Measurements from ENCODE around the gene IFNE. TPM values are rescaled to one million over a fixed set of nuclear protein-coding genes. Genes with fewer than 3 reads are reported as not detected.

IFNE gene
- total RNA-seq, 2 donors from 2014 or later, result not detected

GRCh38 chr9:21491756-21492155 lies 9.6 kb upstream of the IFNE start:
- no peak overlapping the region for H3K4me3 ChIP-seq
- H3K4me1 ChIP-seq (ENCODE audit: control insufficient read depth in 1 of 2, low read depth in 2 of 2), result no peaks in the 10 kb centered on the region
- H3K27ac ChIP-seq, result no peak overlapping the region
- DNase-seq (ENCODE audit: low spot score) (no peak), ATAC-seq (ENCODE audit: insufficient number of reproducible peaks, low FRiP score, low read depth) (no peak)
- TF ChIP-seq, protein P1, sequence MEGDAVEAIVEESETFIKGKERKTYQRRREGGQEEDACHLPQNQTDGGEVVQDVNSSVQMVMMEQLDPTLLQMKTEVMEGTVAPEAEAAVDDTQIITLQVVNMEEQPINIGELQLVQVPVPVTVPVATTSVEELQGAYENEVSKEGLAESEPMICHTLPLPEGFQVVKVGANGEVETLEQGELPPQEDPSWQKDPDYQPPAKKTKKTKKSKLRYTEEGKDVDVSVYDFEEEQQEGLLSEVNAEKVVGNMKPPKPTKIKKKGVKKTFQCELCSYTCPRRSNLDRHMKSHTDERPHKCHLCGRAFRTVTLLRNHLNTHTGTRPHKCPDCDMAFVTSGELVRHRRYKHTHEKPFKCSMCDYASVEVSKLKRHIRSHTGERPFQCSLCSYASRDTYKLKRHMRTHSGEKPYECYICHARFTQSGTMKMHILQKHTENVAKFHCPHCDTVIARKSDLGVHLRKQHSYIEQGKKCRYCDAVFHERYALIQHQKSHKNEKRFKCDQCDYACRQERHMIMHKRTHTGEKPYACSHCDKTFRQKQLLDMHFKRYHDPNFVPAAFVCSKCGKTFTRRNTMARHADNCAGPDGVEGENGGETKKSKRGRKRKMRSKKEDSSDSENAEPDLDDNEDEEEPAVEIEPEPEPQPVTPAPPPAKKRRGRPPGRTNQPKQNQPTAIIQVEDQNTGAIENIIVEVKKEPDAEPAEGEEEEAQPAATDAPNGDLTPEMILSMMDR (IDR thresholded peaks at IDR 0.05), result no peak
- no peaks in the 10 kb centered on the region for H3K27me3 ChIP-seq (replicated peaks; ENCODE audit: insufficient read depth)
- no peaks in the 10 kb centered on the region for H3K9me3 ChIP-seq
- H3K36me3 ChIP-seq, result no peaks in the 10 kb centered on the region

- TF ChIP-seq, protein P1 (IDR thresholded peaks at IDR 0.05), result no peak
- no peaks in the 10 kb centered on the region for H3K4me1 ChIP-seq (ENCODE audit: control insufficient read depth in 1 of 2, low read depth in 2 of 2)
- DNase-seq (ENCODE audit: low spot score) (no peak), ATAC-seq (ENCODE audit: insufficient number of reproducible peaks, low FRiP score, low read depth) (no peak)
- H3K9me3 ChIP-seq, result peaks cover 3% of the 10 kb centered on the region
- H3K36me3 ChIP-seq, result no peaks in the 10 kb centered on the region
- H3K27me3 ChIP-seq (replicated peaks; ENCODE audit: insufficient read depth), result no peaks in the 10 kb centered on the region
- peak overlapping the region; percentile 14 for H3K4me3 ChIP-seq
- no peak overlapping the region for H3K27ac ChIP-seq
Measured at GRCh38 chr9:21481470-21482056, 550 bp downstream of the IFNE start.

DNA sequence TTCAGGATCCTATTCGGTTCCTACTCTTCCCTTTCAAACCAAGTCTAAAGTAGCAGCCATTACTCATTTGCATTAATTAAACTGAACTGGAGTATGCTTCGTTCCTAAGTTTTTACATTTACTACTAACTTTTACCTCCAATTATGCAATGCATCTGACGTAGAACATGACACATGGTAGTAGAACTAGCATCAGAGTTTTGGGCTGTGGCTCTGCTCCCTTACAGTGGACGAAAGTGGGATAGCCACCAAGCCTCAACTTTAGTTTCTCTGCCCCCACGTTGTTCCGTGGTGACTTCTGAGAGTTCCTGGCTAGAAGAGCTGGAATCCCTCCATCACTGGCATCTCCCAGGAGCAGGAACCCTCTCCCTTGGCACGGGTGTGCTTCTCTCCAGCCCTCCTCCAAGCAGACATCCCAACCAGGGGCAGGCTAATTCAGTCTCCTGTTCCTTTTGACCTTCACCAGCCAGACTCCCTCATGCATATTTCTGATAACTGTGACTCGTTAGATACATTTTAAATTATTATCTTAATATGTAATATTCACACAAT lies 2.9 kb downstream of the IFNE start:
- H3K9me3 ChIP-seq, result no peaks in the 10 kb centered on the region
- no peaks in the 10 kb centered on the region for H3K27me3 ChIP-seq (replicated peaks; ENCODE audit: insufficient read depth)
- H3K4me1 ChIP-seq (ENCODE audit: control insufficient read depth in 1 of 2, low read depth in 2 of 2), result no peaks in the 10 kb centered on the region
- no peak overlapping the region for H3K4me3 ChIP-seq
- H3K36me3 ChIP-seq, result no peaks in the 10 kb centered on the region
- H3K27ac ChIP-seq, result no peak overlapping the region
- DNase-seq (ENCODE audit: low spot score) (no peak), ATAC-seq (ENCODE audit: insufficient number of reproducible peaks, low FRiP score, low read depth) (no peak)
- TF ChIP-seq, protein P1 (IDR thresholded peaks at IDR 0.05), result no peak

DNA sequence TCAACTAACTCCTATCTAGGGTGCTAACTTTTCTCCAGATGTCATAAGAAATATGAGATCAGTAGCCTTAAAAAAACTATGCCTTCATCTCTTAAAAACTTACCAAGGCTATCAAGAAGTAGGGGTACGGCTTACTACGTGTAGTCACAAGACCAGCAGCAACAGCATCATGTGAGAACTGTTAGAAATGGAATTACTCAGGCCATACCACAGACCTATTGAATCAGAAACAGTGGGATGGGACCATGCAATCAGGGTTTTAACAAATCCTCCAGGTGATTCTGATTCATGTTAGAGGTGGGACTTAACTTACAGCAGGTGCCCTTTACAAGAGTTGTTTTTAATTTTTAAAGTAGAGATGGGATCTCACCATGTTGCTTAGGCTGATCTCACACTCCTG lies 4.6 kb downstream of the IFNE start:
- Histone ChIP-seq H3K4me1 (ENCODE audit: control insufficient read depth in 1 of 2, low read depth in 2 of 2) (no peaks in the 10 kb centered on the region), H3K36me3 (no peaks in the 10 kb centered on the region), H3K27me3 (replicated peaks; ENCODE audit: insufficient read depth) (no peaks in the 10 kb centered on the region), H3K9me3 (no peaks in the 10 kb centered on the region), H3K27ac (no peak overlapping the region), H3K4me3 (no peak overlapping the region)
- TF ChIP-seq, protein P1 (IDR thresholded peaks at IDR 0.05), result no peak
- ATAC-seq (ENCODE audit: insufficient number of reproducible peaks, low FRiP score, low read depth), result no peak
- DNase-seq (ENCODE audit: low spot score), result no peak

GRCh38 chr9:21473236-21473635 lies 8.9 kb downstream of the IFNE start:
- TF ChIP-seq, protein P1 (IDR thresholded peaks at IDR 0.05), result no peak
- DNase-seq (ENCODE audit: low spot score), result no peak
- Histone ChIP-seq H3K27me3 (replicated peaks; ENCODE audit: insufficient read depth) (no peaks in the 10 kb centered on the region), H3K27ac (no peak overlapping the region), H3K4me1 (ENCODE audit: control insufficient read depth in 1 of 2, low read depth in 2 of 2) (no peaks in the 10 kb centered on the region), H3K4me3 (no peak overlapping the region), H3K9me3 (no peaks in the 10 kb centered on the region), H3K36me3 (no peaks in the 10 kb centered on the region)
- no peak for ATAC-seq (ENCODE audit: insufficient number of reproducible peaks, low FRiP score, low read depth)

Data from thoracic aorta (tissue), 2 donors.